Vagina (tissue), 2 donors: Measurements from ENCODE around the gene LRIG2.

Experiments
- POLR2A ChIP-seq, 2 donors: fragments of 450-650 bp; IDR thresholded peaks; one replicate each; pipeline ENCODE4 v1.6.1; 2017; ENCODE audit warnings: antibody characterized with exemption in 2 of 2, mild to moderate bottlenecking in 2 of 2, moderate library complexity in 2 of 2
- TF ChIP-seq, protein P1 (sequence below), 3 experiments: fragments of 450-650 bp in 2 of 3; fragments of 200-600 bp in 1 of 3; sonication (generic) in 1 of 3; IDR thresholded peaks; one replicate each; pipeline ENCODE4 v1.5.1; 2017 to 2019; ENCODE audit warnings: antibody characterized with exemption in 3 of 3, mild to moderate bottlenecking in 2 of 3, moderate library complexity in 2 of 3

GRCh38 chr1:113035086-113035485 is 37.9 kb upstream of the LRIG2 start:
- TF ChIP-seq, protein P1, sequence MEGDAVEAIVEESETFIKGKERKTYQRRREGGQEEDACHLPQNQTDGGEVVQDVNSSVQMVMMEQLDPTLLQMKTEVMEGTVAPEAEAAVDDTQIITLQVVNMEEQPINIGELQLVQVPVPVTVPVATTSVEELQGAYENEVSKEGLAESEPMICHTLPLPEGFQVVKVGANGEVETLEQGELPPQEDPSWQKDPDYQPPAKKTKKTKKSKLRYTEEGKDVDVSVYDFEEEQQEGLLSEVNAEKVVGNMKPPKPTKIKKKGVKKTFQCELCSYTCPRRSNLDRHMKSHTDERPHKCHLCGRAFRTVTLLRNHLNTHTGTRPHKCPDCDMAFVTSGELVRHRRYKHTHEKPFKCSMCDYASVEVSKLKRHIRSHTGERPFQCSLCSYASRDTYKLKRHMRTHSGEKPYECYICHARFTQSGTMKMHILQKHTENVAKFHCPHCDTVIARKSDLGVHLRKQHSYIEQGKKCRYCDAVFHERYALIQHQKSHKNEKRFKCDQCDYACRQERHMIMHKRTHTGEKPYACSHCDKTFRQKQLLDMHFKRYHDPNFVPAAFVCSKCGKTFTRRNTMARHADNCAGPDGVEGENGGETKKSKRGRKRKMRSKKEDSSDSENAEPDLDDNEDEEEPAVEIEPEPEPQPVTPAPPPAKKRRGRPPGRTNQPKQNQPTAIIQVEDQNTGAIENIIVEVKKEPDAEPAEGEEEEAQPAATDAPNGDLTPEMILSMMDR (IDR thresholded peaks at IDR 0.05), result no peak
- no peak for TF ChIP-seq POLR2A (IDR thresholded peaks at IDR 0.05)
